ENCODE measurements around the gene WNT10A.

- TF ChIP-seq EHF (CRISPR knock-in tag; IDR thresholded peaks at IDR 0.05) (no peak), CTCF (IDR thresholded peaks at IDR 0.05) (no peak)
Measured at GRCh38 chr2:218883491-218884490, 3.1 kb downstream of the WNT10A start.
